Common myeloid progenitor, CD34-positive (primary cell): ENCODE results near the gene TMEM37.
"Not testable (repeated sequence)": the region's sequence is repeated elsewhere in the genome, so short reads cannot be mapped to it uniquely, and the experiment has no call there.

ENCODE experiments used
- CTCF ChIA-PET: fragments of 350-600 bp; sonication (Branson Sonifier 250); formaldehyde crosslinking; loops from one replicate; lab custom pipeline; 2021; ENCODE audit warnings: antibody characterized with exemption; lab: Charles Lee
- POLR2A ChIA-PET: fragments of 350-600 bp; sonication (Branson Sonifier 250); formaldehyde crosslinking; loops from one replicate; lab custom pipeline; 2021; ENCODE audit warnings: antibody characterized with exemption; lab: Charles Lee
- DNase-seq, 3 donors: peaks; one replicate each; pipeline versions ENCODE4 v3.0.0 to v3.0.0-alpha.2; 2013
- H3K27ac ChIP-seq, 2 experiments: 1 replicate in 1 of 2; 2 replicates in 1 of 2; pipeline ENCODE4 v1.7.0; 2013; ENCODE audit warnings: inconsistent platforms in 2 of 2, low read length in 2 of 2, mild to moderate bottlenecking in 2 of 2, low read depth in 1 of 2, moderate library complexity in 1 of 2; ENCODE audit not compliant: severe bottlenecking in 2 of 2, insufficient read depth in 1 of 2, poor library complexity in 1 of 2
- H3K27me3 ChIP-seq, 5 experiments: replicated peaks in 2 of 5; 1 replicate in 3 of 5; 2 replicates in 2 of 5; pipeline versions ENCODE4 v1.6.1 to v1.7.0; 2013; ENCODE audit warnings: low read length in 4 of 5, mild to moderate bottlenecking in 2 of 5, moderate library complexity in 2 of 5, inconsistent platforms in 1 of 5; ENCODE audit not compliant: insufficient read depth in 5 of 5, control insufficient read depth in 4 of 5
- H3K36me3 ChIP-seq, 4 experiments: 1 replicate in 2 of 4; 2 replicates in 2 of 4; pipeline versions ENCODE4 v1.6.1 to v1.7.0; 2013; ENCODE audit warnings: low read length in 3 of 4, control low read depth in 1 of 4, mild to moderate bottlenecking in 1 of 4; ENCODE audit not compliant: control insufficient read depth in 4 of 4, insufficient read depth in 4 of 4
- H3K4me1 ChIP-seq, 4 experiments: 1 replicate in 3 of 4; 2 replicates in 1 of 4; pipeline versions ENCODE4 v1.6.1 to v1.7.1; 2013; ENCODE audit warnings: low read length in 3 of 4, mild to moderate bottlenecking in 3 of 4, control low read depth in 1 of 4, inconsistent platforms in 1 of 4, moderate library complexity in 1 of 4; ENCODE audit not compliant: control insufficient read depth in 4 of 4, insufficient read depth in 4 of 4; ENCODE audit errors: control extremely low read depth in 1 of 4
- H3K4me3 ChIP-seq, 7 experiments: 1 replicate in 4 of 7; 2 replicates in 3 of 7; pipeline versions ENCODE4 v1.5.1 to v1.7.0; 2013; ENCODE audit warnings: mild to moderate bottlenecking in 7 of 7, low read length in 6 of 7, moderate library complexity in 6 of 7, inconsistent platforms in 2 of 7, low read depth in 2 of 7, control low read depth in 1 of 7; ENCODE audit not compliant: insufficient read depth in 4 of 7, control insufficient read depth in 1 of 7; ENCODE audit errors: extremely low read depth in 1 of 7
- H3K9me3 ChIP-seq, 5 experiments: 1 replicate in 4 of 5; 2 replicates in 1 of 5; pipeline versions ENCODE4 v1.6.1 to v1.7.1; 2013; ENCODE audit warnings: low read length in 4 of 5, mild to moderate bottlenecking in 2 of 5, inconsistent platforms in 1 of 5, low read depth in 1 of 5, moderate library complexity in 1 of 5; ENCODE audit not compliant: control insufficient read depth in 4 of 5, insufficient read depth in 2 of 5; ENCODE audit errors: control extremely low read depth in 1 of 5
- WGBS: methylation state at CpG from one replicate; pipeline ENCODE4 v1.1.5; 2013; ENCODE audit not compliant: insufficient coverage; 5-methylcytosine and 5-hydroxymethylcytosine counted together

TMEM37 gene

DNA sequence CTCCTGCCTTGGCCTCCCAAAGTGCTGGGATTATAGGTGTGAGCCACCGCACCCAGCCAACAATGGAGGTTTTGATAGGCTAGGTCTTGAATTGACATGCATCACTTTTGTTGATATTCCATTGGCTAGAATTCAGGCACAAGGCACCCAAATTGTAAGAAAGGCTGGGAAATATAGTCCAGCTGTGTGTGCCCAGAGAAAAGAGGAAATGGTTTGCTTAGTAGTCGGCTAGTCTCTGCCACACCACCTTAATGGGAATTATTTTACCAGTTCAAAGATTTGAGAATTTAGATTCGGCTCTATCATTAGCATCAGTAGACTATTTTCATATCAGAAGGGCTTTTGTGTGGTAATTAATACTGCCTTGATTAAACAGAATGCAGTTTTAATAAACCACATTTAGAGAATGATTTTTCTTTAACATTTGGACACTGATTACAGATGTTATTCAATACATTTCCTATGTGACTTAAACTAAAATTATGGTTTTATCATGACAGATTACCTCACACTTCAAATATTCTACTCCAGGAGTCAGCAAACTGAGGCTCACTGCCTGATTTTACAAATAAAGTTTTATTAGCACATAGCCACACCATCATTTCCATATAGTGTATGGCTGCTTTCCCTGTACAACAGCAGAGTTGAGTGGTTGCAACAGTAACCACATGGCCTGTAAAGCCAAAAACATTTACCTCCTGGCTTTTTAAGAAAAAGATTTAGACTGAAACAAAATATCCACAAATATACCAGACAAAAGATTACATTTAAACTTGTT, 37.5 kb upstream of the TMEM37 start:
- H3K4me3 ChIP-seq: no peak overlapping the region
- peaks cover 3 to 14% (median 8%) of the 10 kb centered on the region in 4 experiments for H3K4me1 ChIP-seq
- ChIA-PET POLR2A (no interaction called here), CTCF (no interaction called here)
- DNase-seq: no peak
- no peaks in the 10 kb centered on the region for H3K36me3 ChIP-seq
- H3K27me3 ChIP-seq: no peaks in the 10 kb centered on the region
- 100% methylated on average over 1 of the region's 3 CpGs for WGBS
- H3K9me3 ChIP-seq: no peaks in the 10 kb centered on the region
- H3K27ac ChIP-seq: no peak overlapping the region

DNA sequence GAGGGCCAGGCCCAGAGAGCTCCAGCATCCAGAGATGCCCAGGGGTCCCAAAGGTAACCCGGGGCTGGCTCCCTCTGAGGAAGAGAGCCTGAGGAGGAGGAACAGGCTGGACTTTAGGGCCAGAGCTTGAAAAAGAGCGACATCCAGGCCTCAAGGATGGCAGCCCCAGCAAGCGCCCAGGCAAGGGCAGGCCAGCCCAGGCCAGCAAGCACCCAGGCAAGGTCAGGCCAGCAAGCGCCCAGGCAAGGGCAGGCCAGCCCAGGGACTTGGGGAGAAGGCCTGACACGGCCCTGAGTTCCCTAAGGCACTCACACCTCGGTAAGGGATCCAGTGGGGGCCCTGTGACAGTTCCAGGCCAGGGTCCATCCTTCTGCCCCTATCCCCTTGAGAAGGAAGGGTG, 34.5 kb upstream of the TMEM37 start:
- peaks cover 0 to 4% (median 0%) of the 10 kb centered on the region in 4 experiments for H3K4me1 ChIP-seq
- no peaks in the 10 kb centered on the region for H3K27me3 ChIP-seq
- no peaks in the 10 kb centered on the region for H3K36me3 ChIP-seq
- DNase-seq: no peak
- ChIA-PET CTCF (interaction anchor here (1.7 kb wide), 1 partner anchor 8 kb away, joined by 6 read pairs; no protein-coding TSS in a partner anchor), POLR2A (no interaction called here)
- 96% methylated on average over 6 of the region's 6 CpGs for WGBS
- H3K9me3 ChIP-seq: no peaks in the 10 kb centered on the region
- no peak overlapping the region for H3K4me3 ChIP-seq
- no peak overlapping the region for H3K27ac ChIP-seq

DNA sequence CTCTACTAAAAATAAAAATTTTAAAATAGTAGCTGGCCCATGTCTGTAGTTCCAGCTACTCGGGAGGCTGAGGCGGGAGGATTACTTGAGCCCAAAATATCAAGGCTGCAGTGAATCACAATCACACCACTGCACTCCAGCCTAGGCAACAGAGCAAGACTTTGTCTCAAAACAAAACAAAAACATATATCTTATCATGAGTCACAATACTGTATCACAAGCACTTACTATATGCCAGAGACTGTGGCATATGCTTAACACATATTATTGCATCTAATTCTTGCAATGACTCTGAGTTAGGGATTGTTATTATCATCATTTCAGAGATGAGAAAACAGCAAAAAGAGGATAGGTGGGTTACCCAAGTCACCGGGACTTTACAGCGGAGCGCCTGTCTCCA, 29.5 kb upstream of the TMEM37 start:
- POLR2A ChIA-PET: no interaction called here
- no peaks in the 10 kb centered on the region for H3K27me3 ChIP-seq
- peaks cover 0 to 4% (median 0%) of the 10 kb centered on the region in 4 experiments for H3K4me1 ChIP-seq

DNA sequence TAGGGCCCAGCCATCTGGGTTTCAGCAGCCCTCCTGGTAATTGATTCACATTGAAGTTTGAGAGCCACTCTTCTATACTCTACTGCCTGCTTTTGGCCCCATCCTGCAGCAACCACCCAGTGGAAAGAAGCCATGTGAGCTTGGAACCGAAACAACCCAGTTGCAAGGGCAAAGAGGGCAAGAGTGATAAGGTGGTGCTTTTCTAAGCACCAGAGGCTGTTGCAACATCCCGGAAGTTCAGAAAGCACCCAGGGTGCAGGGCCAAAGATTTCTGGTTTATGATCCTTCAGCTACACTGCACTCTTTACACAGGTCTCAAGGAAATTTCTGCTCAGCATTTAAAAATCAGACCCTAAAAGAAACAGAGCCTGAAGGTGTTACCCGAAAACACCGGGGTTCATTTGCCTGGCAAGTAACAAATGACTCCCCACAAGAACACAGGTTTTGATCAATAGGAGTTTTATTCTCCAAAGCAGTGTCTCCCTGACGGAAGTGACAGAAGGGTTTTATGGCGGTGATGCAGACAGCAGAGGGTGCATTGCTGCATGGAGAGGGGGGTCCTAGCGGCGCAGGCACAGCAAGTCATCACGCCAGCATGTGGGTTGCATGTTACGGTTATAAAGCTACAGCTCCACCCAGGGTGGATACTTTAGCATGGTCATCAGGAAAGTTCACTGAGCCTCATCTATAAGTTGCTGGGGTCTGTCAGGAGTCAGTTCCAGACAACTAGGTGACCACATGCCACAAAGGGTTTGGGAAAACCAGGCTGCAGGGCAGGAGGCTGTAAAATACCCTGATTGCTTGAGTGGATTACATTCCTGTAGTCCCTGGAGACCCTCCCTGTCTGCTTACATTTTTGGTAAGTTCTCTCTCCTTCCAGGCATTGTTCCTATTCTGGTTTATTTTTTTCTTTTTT, 28.8 kb upstream of the TMEM37 start:
- no peak for DNase-seq
- Histone ChIP-seq H3K9me3 (no peaks in the 10 kb centered on the region), H3K36me3 (no peaks in the 10 kb centered on the region), H3K4me3 (no peak overlapping the region), H3K27me3 (no peaks in the 10 kb centered on the region), H3K4me1 (peaks cover 0 to 4% (median 0%) of the 10 kb centered on the region in 4 experiments), H3K27ac (no peak overlapping the region)
- ChIA-PET CTCF (interaction anchor here (1.0 kb wide), 1 partner anchor 73 kb away, joined by 5 read pairs; no protein-coding TSS in a partner anchor), POLR2A (no interaction called here)
- 96% methylated on average over 9 of the region's 10 CpGs for WGBS

More for the DNA sequence above, 29.5 kb upstream of the TMEM37 start:
- H3K27ac ChIP-seq: no peak overlapping the region
- CTCF ChIA-PET: no interaction called here
- no peak for DNase-seq
- no peak overlapping the region for H3K4me3 ChIP-seq
- no peaks in the 10 kb centered on the region for H3K9me3 ChIP-seq
- H3K36me3 ChIP-seq: no peaks in the 10 kb centered on the region
- 97% methylated on average over 5 of the region's 5 CpGs for WGBS

DNA sequence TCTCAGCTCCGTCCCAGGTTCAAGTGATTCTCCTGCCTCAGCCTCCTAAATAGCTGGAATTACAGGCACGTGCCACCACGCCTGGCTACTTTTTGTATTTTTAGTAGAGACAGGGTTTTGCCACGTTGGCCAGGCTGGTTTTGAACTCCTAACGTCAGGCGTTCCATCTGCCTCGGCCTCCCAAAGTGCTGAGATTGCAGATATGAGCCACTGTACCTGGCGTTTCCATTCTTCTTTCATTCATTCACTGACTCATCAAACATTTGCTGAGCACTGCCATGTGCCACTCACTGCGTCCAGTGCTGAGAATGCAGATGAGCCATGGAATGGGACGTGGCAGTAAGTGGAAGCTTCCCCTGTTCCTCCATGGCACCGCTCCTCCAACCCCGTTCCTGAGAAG, 28.0 kb upstream of the TMEM37 start:
- CTCF ChIA-PET: interaction anchor here (1.0 to 1.4 kb wide), 3 partner anchors 19 to 257 kb away, joined by 3 to 5 read pairs (median 3); no protein-coding TSS in a partner anchor
- POLR2A ChIA-PET, H3K27ac ChIP-seq, H3K4me1 ChIP-seq, H3K36me3 ChIP-seq, DNase-seq, H3K4me3 ChIP-seq, H3K9me3 ChIP-seq, H3K27me3 ChIP-seq: not testable (repeated sequence)
- WGBS: 92% methylated on average over 10 of the region's 12 CpGs

DNA sequence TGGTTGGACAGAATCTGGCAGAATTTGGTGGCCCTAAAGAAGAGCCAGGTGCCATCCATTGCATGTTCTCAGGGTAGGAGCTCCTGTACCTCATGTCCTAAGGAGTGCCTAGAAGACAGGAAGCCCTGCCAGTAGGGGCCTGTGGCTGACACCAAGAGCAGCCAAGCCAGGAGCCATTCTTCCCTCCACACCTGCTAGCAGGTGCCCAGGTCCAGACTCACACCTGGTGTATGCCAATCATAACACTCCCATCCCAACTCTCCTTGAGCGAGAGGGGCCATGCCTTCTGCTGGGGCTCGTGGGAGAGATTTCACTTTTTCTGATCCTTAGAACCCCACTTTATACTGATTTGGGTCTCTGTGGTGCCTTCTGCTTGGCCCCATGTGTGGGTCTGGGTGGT, 26.5 kb upstream of the TMEM37 start:
- Histone ChIP-seq H3K27ac (no peak overlapping the region), H3K9me3 (no peaks in the 10 kb centered on the region), H3K36me3 (no peaks in the 10 kb centered on the region), H3K4me1 (no peaks in the 10 kb centered on the region), H3K4me3 (no peak overlapping the region), H3K27me3 (no peaks in the 10 kb centered on the region)
- 100% methylated on average over 1 of the region's 2 CpGs for WGBS
- ChIA-PET CTCF (interaction anchor here (1.3 to 3.5 kb wide), 7 partner anchors 8 to 256 kb away, joined by 3 to 13 read pairs (median 5); no protein-coding TSS in a partner anchor), POLR2A (no interaction called here)
- DNase-seq: no peak
